Calu3 (cell line): ENCODE data around the gene KISS1. TPM values are rescaled to one million over a fixed set of nuclear protein-coding genes. Genes with fewer than 3 reads are reported as not detected.

ENCODE experiments used
- BruUV-seq: library from RNA; stranded (reverse); fragments of 400-500 nt; replicated peaks from 2 replicates; lab custom pipeline; 2021; lab: Mats Ljungman, UMichigan
- CTCF ChIA-PET: fragments of 300-600 bp; sonication (Branson Sonifier 250); formaldehyde crosslinking; loops from one replicate; lab custom pipeline; 2022; ENCODE audit warnings: antibody characterized with exemption; lab: Charles Lee
- DNase-seq: peaks from one replicate; pipeline ENCODE4 v3.0.0; 2022
- H3K27ac Mint-ChIP-seq: one replicate; pipeline ENCODE4 v1.8.0; 2022; ENCODE audit warnings: mixed read lengths; ENCODE audit not compliant: unreplicated experiment
- H3K27me3 Mint-ChIP-seq: one replicate; pipeline ENCODE4 v1.8.0; 2022; ENCODE audit warnings: mixed read lengths; ENCODE audit not compliant: unreplicated experiment
- H3K36me3 Mint-ChIP-seq: one replicate; pipeline ENCODE4 v1.8.0; 2022; ENCODE audit warnings: mild to moderate bottlenecking, moderate library complexity, mixed read lengths; ENCODE audit not compliant: insufficient read depth, unreplicated experiment
- H3K4me1 Mint-ChIP-seq: one replicate; pipeline ENCODE4 v1.8.0; 2022; ENCODE audit warnings: mild to moderate bottlenecking, low read depth, mixed read lengths; ENCODE audit not compliant: unreplicated experiment
- H3K4me3 Mint-ChIP-seq: one replicate; pipeline ENCODE4 v1.8.0; 2022; ENCODE audit warnings: mild to moderate bottlenecking, low read depth, moderate library complexity, mixed read lengths; ENCODE audit not compliant: unreplicated experiment
- H3K9me3 Mint-ChIP-seq: one replicate; pipeline ENCODE4 v1.8.0; 2022; ENCODE audit warnings: low read depth, mixed read lengths; ENCODE audit not compliant: unreplicated experiment
- intact Hi-C: fragments of 100-400 bp; cut with micrococcal nuclease; formaldehyde crosslinking; loops from one replicate; pipeline ENCODE4 v1.10.0; 2022; ENCODE audit not compliant: unreplicated experiment
- total RNA-seq: library from RNA; stranded (reverse); gene quantifications from 2 replicates; pipeline ENCODE4 v1.2.3, GENCODE V29; 2022
- TF ChIP-seq, protein P1 (sequence below): fragments of 200-600 bp; IDR thresholded peaks from one replicate; pipeline ENCODE4 v1.8.0; 2022; ENCODE audit warnings: antibody characterized with exemption; ENCODE audit not compliant: unreplicated experiment

Gene KISS1
- total RNA-seq, 1 experiment from 2014 or later: not detected

DNA sequence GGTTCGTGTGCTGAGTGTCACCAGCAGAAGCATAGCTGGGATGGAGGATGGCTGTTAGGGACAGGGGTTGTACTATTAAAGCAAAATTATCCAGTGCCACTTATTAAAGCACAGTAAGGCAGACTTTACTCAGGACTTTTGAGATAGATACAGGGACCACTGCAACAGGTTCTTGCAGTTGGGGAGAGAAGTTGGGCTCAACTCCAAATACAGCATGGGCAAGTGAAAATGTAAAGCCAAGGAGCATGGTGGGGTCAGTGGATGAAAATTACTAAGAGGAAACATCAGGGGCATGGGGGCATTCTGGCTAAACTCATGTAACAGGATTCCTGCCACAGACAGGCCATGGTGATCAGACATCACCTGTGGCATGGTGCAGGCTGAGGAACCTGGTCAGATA is 15.2 kb downstream of the KISS1 start:
- DNase-seq: no peak
- TF ChIP-seq, protein P1, sequence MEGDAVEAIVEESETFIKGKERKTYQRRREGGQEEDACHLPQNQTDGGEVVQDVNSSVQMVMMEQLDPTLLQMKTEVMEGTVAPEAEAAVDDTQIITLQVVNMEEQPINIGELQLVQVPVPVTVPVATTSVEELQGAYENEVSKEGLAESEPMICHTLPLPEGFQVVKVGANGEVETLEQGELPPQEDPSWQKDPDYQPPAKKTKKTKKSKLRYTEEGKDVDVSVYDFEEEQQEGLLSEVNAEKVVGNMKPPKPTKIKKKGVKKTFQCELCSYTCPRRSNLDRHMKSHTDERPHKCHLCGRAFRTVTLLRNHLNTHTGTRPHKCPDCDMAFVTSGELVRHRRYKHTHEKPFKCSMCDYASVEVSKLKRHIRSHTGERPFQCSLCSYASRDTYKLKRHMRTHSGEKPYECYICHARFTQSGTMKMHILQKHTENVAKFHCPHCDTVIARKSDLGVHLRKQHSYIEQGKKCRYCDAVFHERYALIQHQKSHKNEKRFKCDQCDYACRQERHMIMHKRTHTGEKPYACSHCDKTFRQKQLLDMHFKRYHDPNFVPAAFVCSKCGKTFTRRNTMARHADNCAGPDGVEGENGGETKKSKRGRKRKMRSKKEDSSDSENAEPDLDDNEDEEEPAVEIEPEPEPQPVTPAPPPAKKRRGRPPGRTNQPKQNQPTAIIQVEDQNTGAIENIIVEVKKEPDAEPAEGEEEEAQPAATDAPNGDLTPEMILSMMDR: no peak
- CTCF ChIA-PET: no interaction called here
- H3K4me1 Mint-ChIP-seq: no peaks in the 10 kb centered on the region
- no peak overlapping the region for H3K4me3 Mint-ChIP-seq
- H3K27me3 Mint-ChIP-seq: no peaks in the 10 kb centered on the region
- no peak overlapping the region for H3K27ac Mint-ChIP-seq
- no peaks in the 10 kb centered on the region for H3K9me3 Mint-ChIP-seq
- intact Hi-C loops: no loop called here
- no peaks in the 10 kb centered on the region for H3K36me3 Mint-ChIP-seq
- BruUV-seq: no TSS peak

DNA sequence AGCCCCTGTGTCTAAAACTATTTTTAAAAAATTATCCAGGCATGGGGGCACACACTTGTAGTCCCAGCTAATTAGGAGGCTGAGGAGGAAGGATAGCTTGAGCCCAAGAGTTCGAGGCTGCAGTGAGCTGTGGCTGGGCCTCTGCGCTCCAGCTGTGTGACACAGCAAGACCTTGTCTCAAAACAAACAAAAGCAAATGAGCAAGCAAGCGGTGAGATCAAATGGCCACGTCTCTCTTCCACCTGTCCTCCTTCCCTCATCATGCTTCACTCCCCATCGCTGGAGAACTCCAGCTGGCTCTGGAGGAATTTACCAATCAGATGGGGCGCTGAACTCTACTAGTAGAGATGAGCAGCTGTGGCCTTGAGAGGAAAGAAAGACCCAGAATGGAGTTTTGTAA is 16.2 kb downstream of the KISS1 start:
- TF ChIP-seq, protein P1: no peak
- DNase-seq: no peak
- intact Hi-C loops: no loop called here
- BruUV-seq: no TSS peak
- H3K27me3 Mint-ChIP-seq: no peaks in the 10 kb centered on the region
- no peak overlapping the region for H3K4me3 Mint-ChIP-seq
- H3K27ac Mint-ChIP-seq: no peak overlapping the region
- CTCF ChIA-PET: interaction anchor here (0.6 kb wide), 1 partner anchor 53 kb away, joined by 3 read pairs; no protein-coding TSS in a partner anchor
- H3K36me3 Mint-ChIP-seq: no peaks in the 10 kb centered on the region
- H3K9me3 Mint-ChIP-seq: no peaks in the 10 kb centered on the region
- no peaks in the 10 kb centered on the region for H3K4me1 Mint-ChIP-seq

DNA sequence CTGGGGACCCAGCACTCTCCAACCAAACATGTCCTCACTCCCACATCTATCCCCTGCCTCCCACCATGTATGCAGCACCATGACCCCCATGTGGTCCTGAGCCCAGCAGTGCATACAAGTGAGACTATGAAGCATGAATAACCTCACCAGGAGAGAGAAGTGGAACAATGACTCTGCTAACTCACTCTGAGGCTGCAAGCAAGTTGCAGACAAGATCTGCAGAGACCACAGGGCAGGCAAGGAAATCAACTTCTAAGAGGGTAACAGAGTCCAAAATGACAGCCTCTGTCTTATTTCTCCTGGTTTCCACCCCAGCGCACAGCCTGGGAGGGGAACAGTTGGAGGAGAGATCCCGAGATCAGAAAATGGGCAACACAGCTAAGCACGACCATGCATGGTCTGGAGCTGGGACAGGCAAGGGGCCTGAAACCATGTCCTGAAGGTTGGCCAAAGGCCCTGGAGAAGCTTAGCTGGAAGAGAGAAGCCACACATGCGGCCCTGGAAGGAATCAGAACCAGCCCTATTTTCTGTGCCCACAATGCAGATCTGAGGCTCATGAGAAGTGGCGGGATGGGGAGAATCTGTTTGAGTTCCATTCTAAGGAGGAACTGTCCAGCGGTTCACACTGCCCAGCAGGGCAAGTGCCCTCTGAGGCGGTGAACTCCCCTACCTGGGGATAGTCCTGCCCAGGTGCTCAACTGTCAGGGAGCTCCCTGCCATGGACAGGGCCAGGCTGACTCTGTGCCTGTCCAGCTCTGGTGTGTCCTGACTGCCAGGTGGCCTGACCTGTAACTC is 17.6 kb downstream of the KISS1 start:
- TF ChIP-seq, protein P1: no peak
- Mint-ChIP-seq H3K36me3 (no peaks in the 10 kb centered on the region), H3K27ac (no peak overlapping the region), H3K9me3 (no peaks in the 10 kb centered on the region), H3K4me1 (no peaks in the 10 kb centered on the region), H3K27me3 (no peaks in the 10 kb centered on the region), H3K4me3 (no peak overlapping the region)
- intact Hi-C loops: no loop called here
- CTCF ChIA-PET: interaction anchor here (1.1 kb wide), 1 partner anchor 16 kb away, joined by 3 read pairs; no protein-coding TSS in a partner anchor
- DNase-seq: no peak
- no TSS peak for BruUV-seq

DNA sequence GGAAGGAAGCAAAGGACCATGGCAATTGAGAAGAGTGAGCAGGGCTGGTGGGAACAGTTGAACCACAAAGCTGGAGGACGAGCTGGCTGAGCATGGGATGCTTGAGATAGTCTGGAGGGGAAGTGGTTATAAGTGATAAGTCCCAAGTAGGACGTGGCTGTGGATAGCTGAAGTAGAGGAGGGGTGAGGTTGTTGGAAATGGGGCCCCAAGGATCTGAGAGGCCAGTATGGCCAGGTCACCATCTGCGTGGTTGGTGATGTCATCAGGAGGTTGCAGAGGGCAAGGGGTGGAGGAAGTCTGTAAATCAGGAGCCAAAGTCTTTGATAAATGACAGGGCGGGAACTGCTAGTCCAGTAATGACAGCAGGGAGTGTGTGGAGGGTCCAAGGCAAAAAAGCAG is 19.2 kb downstream of the KISS1 start:
- Mint-ChIP-seq H3K4me1 (no peaks in the 10 kb centered on the region), H3K9me3 (no peaks in the 10 kb centered on the region), H3K27ac (no peak overlapping the region), H3K4me3 (no peak overlapping the region), H3K27me3 (no peaks in the 10 kb centered on the region), H3K36me3 (no peaks in the 10 kb centered on the region)
- TF ChIP-seq, protein P1: no peak
- intact Hi-C loops: no loop called here
- BruUV-seq: no TSS peak
- CTCF ChIA-PET: interaction anchor here (0.7 kb wide), 1 partner anchor 320 kb away, joined by 4 read pairs; no protein-coding TSS in a partner anchor
- DNase-seq: no peak
